H9 (cell line): Measurements from ENCODE around the gene EMC8. TPM values are rescaled to one million over a fixed set of nuclear protein-coding genes. Genes with fewer than 3 reads are reported as not detected.

Experiments used
- DNase-seq: peaks from one replicate; pipeline ENCODE4 v3.0.0-alpha.2; 2017
- H2AFZ ChIP-seq: one replicate; pipeline ENCODE4 v1.6.1; 2013; ENCODE audit warnings: mild to moderate bottlenecking, low read length, control low read depth, moderate library complexity
- H2AK5ac ChIP-seq: 2 replicates; pipeline ENCODE4 v1.6.1; 2013; ENCODE audit warnings: low read length, control low read depth, mixed read lengths; ENCODE audit not compliant: insufficient read length
- H2BK120ac ChIP-seq: one replicate; pipeline ENCODE4 v1.6.1; 2013; ENCODE audit warnings: low read depth, mild to moderate bottlenecking, low read length, control low read depth, inconsistent platforms; ENCODE audit not compliant: poor library complexity, severe bottlenecking
- H2BK12ac ChIP-seq: 2 replicates; pipeline ENCODE4 v1.6.1; 2013; ENCODE audit warnings: low read length, control low read depth, mixed read lengths, low read depth; ENCODE audit not compliant: insufficient read length
- H2BK15ac ChIP-seq: 2 replicates; pipeline ENCODE4 v1.6.1; 2013; ENCODE audit warnings: low read depth, low read length, control low read depth
- H2BK20ac ChIP-seq: one replicate; pipeline ENCODE4 v1.6.1; 2013; ENCODE audit warnings: low read depth, mild to moderate bottlenecking, low read length, control low read depth, inconsistent platforms; ENCODE audit not compliant: poor library complexity, severe bottlenecking
- H2BK5ac ChIP-seq: 2 replicates; pipeline ENCODE4 v1.6.1; 2013; ENCODE audit warnings: low read length, control low read depth, mixed read lengths; ENCODE audit not compliant: insufficient read length
- H3K14ac ChIP-seq: 2 replicates; pipeline ENCODE4 v1.6.1; 2013; ENCODE audit warnings: low read length, control low read depth; ENCODE audit not compliant: insufficient read depth
- H3K18ac ChIP-seq: 2 replicates; pipeline ENCODE4 v1.6.1; 2013; ENCODE audit warnings: low read depth, mild to moderate bottlenecking, mixed read lengths, low read length, control low read depth; ENCODE audit not compliant: insufficient read length
- H3K23ac ChIP-seq: 2 replicates; pipeline ENCODE4 v1.6.1; 2013; ENCODE audit warnings: low read length, control low read depth, mixed read lengths, low read depth; ENCODE audit not compliant: insufficient read length
- H3K23me2 ChIP-seq: 2 replicates; pipeline ENCODE4 v1.6.1; 2013; ENCODE audit warnings: low read depth, mild to moderate bottlenecking, mixed read lengths, low read length, control low read depth; ENCODE audit not compliant: insufficient read length, poor library complexity, severe bottlenecking
- H3K27ac ChIP-seq: 2 replicates; pipeline ENCODE4 v1.5.1; 2013; ENCODE audit warnings: low read length, control low read depth, mixed read lengths, low read depth; ENCODE audit not compliant: insufficient read length
- H3K27me3 ChIP-seq: 2 replicates; pipeline ENCODE4 v1.6.1; 2013; ENCODE audit warnings: low read length, control low read depth, inconsistent platforms; ENCODE audit not compliant: insufficient read depth
- H3K4ac ChIP-seq: 2 replicates; pipeline ENCODE4 v1.6.1; 2013; ENCODE audit warnings: low read depth, mild to moderate bottlenecking, control low read depth, inconsistent platforms, low read length, moderate library complexity
- H3K4me1 ChIP-seq: 2 replicates; pipeline ENCODE4 v1.6.1; 2013; ENCODE audit warnings: low read length, control low read depth, inconsistent platforms; ENCODE audit not compliant: insufficient read depth
- H3K4me2 ChIP-seq: 2 replicates; pipeline ENCODE4 v1.6.1; 2013; ENCODE audit warnings: low read length, control low read depth, mixed read lengths; ENCODE audit not compliant: insufficient read length, insufficient read depth
- H3K56ac ChIP-seq: 2 replicates; pipeline ENCODE4 v1.6.1; 2013; ENCODE audit warnings: low read depth, mild to moderate bottlenecking, mixed read lengths, low read length, control low read depth; ENCODE audit not compliant: insufficient read length
- H3K79me1 ChIP-seq: 2 replicates; pipeline ENCODE4 v1.6.1; 2013; ENCODE audit warnings: low read depth, mild to moderate bottlenecking, moderate library complexity, low read length, control low read depth, inconsistent platforms; ENCODE audit not compliant: insufficient read depth, poor library complexity, severe bottlenecking
- H3K79me2 ChIP-seq: 2 replicates; pipeline ENCODE4 v1.6.1; 2013; ENCODE audit warnings: low read length, control low read depth, inconsistent platforms; ENCODE audit not compliant: insufficient read depth
- H3K9ac ChIP-seq: 2 replicates; pipeline ENCODE4 v1.6.1; 2013; ENCODE audit warnings: low read length, control low read depth, mixed read lengths; ENCODE audit not compliant: insufficient read length; ENCODE audit errors: extremely low read depth
- H3K9me3 ChIP-seq: one replicate; pipeline ENCODE4 v1.6.1; 2013; ENCODE audit warnings: low read depth, low read length, inconsistent platforms; ENCODE audit not compliant: control insufficient read depth
- H3T11ph ChIP-seq: one replicate; pipeline ENCODE4 v1.6.1; 2013; ENCODE audit warnings: mild to moderate bottlenecking, low read length, control low read depth, inconsistent platforms
- H4K20me1 ChIP-seq: one replicate; pipeline ENCODE4 v1.6.1; 2013; ENCODE audit not compliant: control insufficient read depth, insufficient read length, insufficient read depth
- H4K5ac ChIP-seq: 2 replicates; pipeline ENCODE4 v1.6.1; 2013; ENCODE audit warnings: low read depth, mild to moderate bottlenecking, mixed read lengths, low read length, control low read depth; ENCODE audit not compliant: insufficient read length
- H4K8ac ChIP-seq: replicated peaks from 2 replicates; pipeline ENCODE4 v1.6.1; 2013; ENCODE audit warnings: low read length, control low read depth, mixed read lengths, low read depth; ENCODE audit not compliant: insufficient read length
- H4K91ac ChIP-seq: 2 replicates; pipeline ENCODE4 v1.6.1; 2013; ENCODE audit warnings: low read depth, mild to moderate bottlenecking, moderate library complexity, mixed read lengths, low read length, control low read depth; ENCODE audit not compliant: insufficient read length
- H3K27ac Mint-ChIP-seq, 3 experiments: 2 replicates in 2 of 3; 3 replicates in 1 of 3; pipeline ENCODE4 v1.8.0; 2020 to 2021; ENCODE audit warnings: mixed read lengths in 3 of 3, mild to moderate bottlenecking in 1 of 3, moderate library complexity in 1 of 3
- H3K27me3 Mint-ChIP-seq: 2 replicates; pipeline ENCODE4 v1.8.0; 2021; ENCODE audit warnings: low read depth, mild to moderate bottlenecking, moderate library complexity, mixed read lengths
- H3K36me3 Mint-ChIP-seq, 3 experiments: 2 replicates in 2 of 3; 3 replicates in 1 of 3; pipeline ENCODE4 v1.8.0; 2020 to 2021; ENCODE audit warnings: low read depth in 3 of 3, mixed read lengths in 3 of 3; ENCODE audit not compliant: insufficient read depth in 1 of 3
- H3K4me1 Mint-ChIP-seq, 2 experiments: 2 replicates each; pipeline ENCODE4 v1.8.0; 2020; ENCODE audit warnings: mixed read lengths in 2 of 2
- H3K4me3 Mint-ChIP-seq, 2 experiments: 2 replicates in 1 of 2; 3 replicates in 1 of 2; pipeline ENCODE4 v1.8.0; 2020 to 2021; ENCODE audit warnings: mild to moderate bottlenecking in 2 of 2, mixed read lengths in 2 of 2, moderate library complexity in 1 of 2
- H3K9me3 Mint-ChIP-seq, 2 experiments: 2 replicates in 1 of 2; 3 replicates in 1 of 2; pipeline ENCODE4 v1.8.0; 2020; ENCODE audit warnings: mild to moderate bottlenecking in 2 of 2, mixed read lengths in 2 of 2, moderate library complexity in 1 of 2
- CTCF ChIP-seq: fragments of 200-600 bp; sonication (generic); conservative IDR thresholded peaks from 3 replicates; pipeline ENCODE4 v1.8.0; 2021; ENCODE audit warnings: antibody characterized with exemption, mild to moderate bottlenecking
- WGBS: extraction: QIAGEN DNeasy Blood & Tissue Kit; methylation state at CpG from one replicate; pipeline ENCODE4 v1.1.7; 2013; ENCODE audit warnings: missing lambda C conversion rate, low lambda C conversion rate, mixed read lengths; ENCODE audit not compliant: insufficient read length; ENCODE audit errors: extremely low coverage; 5-methylcytosine and 5-hydroxymethylcytosine counted together
- total RNA-seq: library from RNA; stranded (reverse); gene quantifications from 2 replicates; pipeline ENCODE4 v1.2.1, GENCODE V29; 2021

The EMC8 gene
- total RNA-seq, 1 experiment from 2014 or later: 52.3 TPM

GRCh38 chr16:85755929-85756768, 43.2 kb downstream of the EMC8 start:
- Histone ChIP-seq H3K4ac (no peak overlapping the region), H3K27me3 (no peaks in the 10 kb centered on the region; the same call in 1 of the 2 replicates), H3K18ac (no peak overlapping the region), H4K5ac (no peak overlapping the region), H3K9ac (no peak overlapping the region), H2BK5ac (no peak overlapping the region), H3K27ac (no peak overlapping the region), H2BK120ac (no peak overlapping the region), H3T11ph (no peak overlapping the region), H2BK12ac (no peak overlapping the region), H4K91ac (no peak overlapping the region), H2BK20ac (no peak overlapping the region), H4K20me1 (no peaks in the 10 kb centered on the region), H3K4me1 (no peaks in the 10 kb centered on the region; the same call in 1 of the 2 replicates), H3K23ac (no peak overlapping the region), H3K14ac (no peak overlapping the region; the same call in 1 of the 2 replicates), H2AFZ (no peak overlapping the region), H3K4me2 (no peak overlapping the region), H3K9me3 (no peaks in the 10 kb centered on the region), H4K8ac (no peak overlapping the region), H3K79me2 (no peaks in the 10 kb centered on the region), H3K56ac (no peak overlapping the region), H3K23me2 (no peaks in the 10 kb centered on the region), H2BK15ac (no peak overlapping the region), H2AK5ac (no peak overlapping the region), H3K79me1 (no peaks in the 10 kb centered on the region)
- DNase-seq: no peak
- Mint-ChIP-seq H3K4me1 (peaks cover 26 to 32% of the 10 kb centered on the region in 2 experiments), H3K4me3 (no peak overlapping the region), H3K9me3 (no peaks in the 10 kb centered on the region), H3K27ac (0 out of 7 replicates have a peak overlapping the region, but pooled peaks of 1 of the 3 experiments have one; percentile 53), H3K27me3 (peaks cover 31% of the 10 kb centered on the region), H3K36me3 (no peaks in the 10 kb centered on the region)
- TF ChIP-seq CTCF: no peak
- no CpG with 5 or more reads among the region's 25 CpGs for WGBS
